Activated naive CD8-positive, alpha-beta T cell treated with anti-CD3 and anti-CD28 coated beads, Interleukin-2, amount 10 ng/mL, durations not matched to agents 7 days and 5 days (primary cell): ENCODE data around the gene AZU1. TPM values are rescaled to one million over a fixed set of nuclear protein-coding genes. Genes with fewer than 3 reads are reported as not detected.
"Not testable (repeated sequence)": the region's sequence is repeated elsewhere in the genome, so short reads cannot be mapped to it uniquely, and the experiment has no call there.

Experiments
- ATAC-seq: fragments of 150-1000 bp; cut with Tn5 transposase; one replicate; pipeline ENCODE4 v1.10.0; 2021; ENCODE audit warnings: low read depth, moderate library complexity
- POLR2A ChIA-PET: fragments of 350-600 bp; sonication (Branson Sonifier 250); formaldehyde crosslinking; loops from one replicate; lab custom pipeline; 2021; ENCODE audit warnings: antibody characterized with exemption; lab: Charles Lee
- DNase-seq: peaks from one replicate; pipeline ENCODE4 v3.0.0; 2021
- H3K27ac Mint-ChIP-seq: one replicate; pipeline ENCODE4 v1.8.0; 2022; ENCODE audit warnings: mild to moderate bottlenecking, mixed read lengths
- H3K27me3 Mint-ChIP-seq: one replicate; pipeline ENCODE4 v1.8.0; 2022; ENCODE audit warnings: mild to moderate bottlenecking, moderate library complexity, mixed read lengths
- H3K36me3 Mint-ChIP-seq: one replicate; pipeline ENCODE4 v1.8.0; 2021; ENCODE audit warnings: mild to moderate bottlenecking, mixed read lengths
- H3K4me1 Mint-ChIP-seq: one replicate; pipeline ENCODE4 v1.8.0; 2021; ENCODE audit warnings: mixed read lengths
- H3K4me3 Mint-ChIP-seq: one replicate; pipeline ENCODE4 v1.8.0; 2022; ENCODE audit warnings: mild to moderate bottlenecking, moderate library complexity, mixed read lengths
- H3K9me3 Mint-ChIP-seq: one replicate; pipeline ENCODE4 v1.8.0; 2021; ENCODE audit warnings: mixed read lengths
- microRNA-seq: library from miRNA; unstranded; fragments of <30 nt; microRNA quantifications from one replicate; pipeline ENCODE4 v1.2.0, GENCODE V29; 2022
- total RNA-seq, 2 experiments: library from RNA; stranded (reverse); gene quantifications; one replicate each; pipeline ENCODE4 v1.2.3, GENCODE V29; 2021

AZU1 gene
- total RNA-seq, 2 experiments from 2014 or later: 0.25 TPM; not detected in 1

GRCh38 chr19:876780-877314 lies 49.2 kb downstream of the AZU1 start:
- Mint-ChIP-seq H3K36me3 (peaks cover 3% of the 10 kb centered on the region), H3K27me3 (no peaks in the 10 kb centered on the region), H3K27ac (no peak overlapping the region), H3K4me3 (no peak overlapping the region), H3K9me3 (no peaks in the 10 kb centered on the region), H3K4me1 (peaks cover 5% of the 10 kb centered on the region)
- DNase-seq (no peak), ATAC-seq (no peak)
- POLR2A ChIA-PET: no interaction called here

GRCh38 chr19:877992-878660 lies 50.5 kb downstream of the AZU1 start:
- not testable (repeated sequence) for H3K27ac Mint-ChIP-seq, H3K9me3 Mint-ChIP-seq, H3K27me3 Mint-ChIP-seq, H3K36me3 Mint-ChIP-seq, ATAC-seq, H3K4me3 Mint-ChIP-seq, H3K4me1 Mint-ChIP-seq, DNase-seq
- POLR2A ChIA-PET: interaction anchor here (1.1 to 1.5 kb wide), 2 partner anchors 29 to 31 kb away, joined by 3 to 4 read pairs; no protein-coding TSS in a partner anchor

GRCh38 chr19:878751-879561 lies 51.3 kb downstream of the AZU1 start:
- not testable (repeated sequence) for H3K27me3 Mint-ChIP-seq, H3K4me3 Mint-ChIP-seq, DNase-seq, H3K9me3 Mint-ChIP-seq, ATAC-seq, H3K36me3 Mint-ChIP-seq, H3K4me1 Mint-ChIP-seq
- POLR2A ChIA-PET: interaction anchor here (0.6 to 1.5 kb wide), 3 partner anchors 28 to 195 kb away, joined by 3 to 4 read pairs (median 3); no protein-coding TSS in a partner anchor
- peak overlapping the region; percentile 52 for H3K27ac Mint-ChIP-seq

- Mint-ChIP-seq H3K27ac (no peak overlapping the region), H3K4me1 (no peaks in the 10 kb centered on the region), H3K4me3 (no peak overlapping the region), H3K36me3 (peaks cover 5% of the 10 kb centered on the region), H3K9me3 (no peaks in the 10 kb centered on the region), H3K27me3 (no peaks in the 10 kb centered on the region)
- ATAC-seq (no peak), DNase-seq (no peak)
- POLR2A ChIA-PET: no interaction called here
These were observed 52.2 kb downstream of the AZU1 start for GRCh38 chr19:879711-880438.

Small RNA genes within 50 kb of the gene (microRNA-seq; reads per million reads assigned to microRNA genes)
- gene MIR3187 (40.0 reads per million, percentile 42 among the genes with 10 or more reads in this experiment), gene MIR4745 (9.1 reads per million, percentile 12 among the genes with 10 or more reads in this experiment)

Other genes with a start within 250 kb of the AZU1 start
- gene HCN2, start 238.0 kb upstream of the AZU1 start, total RNA-seq: 1 to 10 TPM; 1.0 to 1.2 TPM
- gene POLRMT, start 194.3 kb upstream of the AZU1 start, total RNA-seq: 10 to 100 TPM; 63.2 to 65.1 TPM
- 1 to 10 TPM in 1 of 2 experiments, under 1 TPM in 1; 0.72 to 1.1 TPM for gene FGF22, start 188.0 kb upstream of the AZU1 start, total RNA-seq
- gene RNF126, start 164.6 kb upstream of the AZU1 start, total RNA-seq: 10 to 100 TPM; 79.0 to 84.8 TPM
- 1 to 10 TPM; 2.6 to 2.9 TPM for gene FSTL3, start 151.4 kb upstream of the AZU1 start, total RNA-seq
- not detected for gene PRSS57, start 132.4 kb upstream of the AZU1 start, total RNA-seq
- not detected for gene PALM, start 118.9 kb upstream of the AZU1 start, total RNA-seq
- not detected for gene MISP, start 76.7 kb upstream of the AZU1 start, total RNA-seq
- 100 to 1,000 TPM; 400 to 411 TPM for gene PTBP1, start 30.4 kb upstream of the AZU1 start, total RNA-seq
- not detected for gene PLPPR3, start 5.9 kb upstream of the AZU1 start, total RNA-seq
- not detected for gene PRTN3, start 13.2 kb downstream of the AZU1 start, total RNA-seq
- not detected for gene ELANE, start 24.5 kb downstream of the AZU1 start, total RNA-seq
- 1 to 10 TPM; 4.4 to 5.5 TPM for gene CFD, start 31.8 kb downstream of the AZU1 start, total RNA-seq
- gene MED16, start 65.3 kb downstream of the AZU1 start, total RNA-seq: 10 to 100 TPM; 53.6 to 72.7 TPM
- gene RNU6-9, start 65.6 kb downstream of the AZU1 start, total RNA-seq: not detected
- 100 to 1,000 TPM; 108 to 113 TPM for gene R3HDM4, start 85.4 kb downstream of the AZU1 start, total RNA-seq
- gene KISS1R, start 89.5 kb downstream of the AZU1 start, total RNA-seq: 1 to 10 TPM; 2.9 to 3.1 TPM
- 10 to 100 TPM; 28.7 to 33.2 TPM for gene ARID3A, start 98.2 kb downstream of the AZU1 start, total RNA-seq
- 10 to 100 TPM; 45.1 to 54.3 TPM for gene WDR18, start 156.5 kb downstream of the AZU1 start, total RNA-seq
- gene GRIN3B, start 172.6 kb downstream of the AZU1 start, total RNA-seq: not detected
- 100 to 1,000 TPM; 231 to 235 TPM for gene TMEM259, start 193.3 kb downstream of the AZU1 start, total RNA-seq
- not detected for gene RNU6-2, start 193.7 kb downstream of the AZU1 start, total RNA-seq
- 100 to 1,000 TPM; 340 to 353 TPM for gene CNN2, start 198.8 kb downstream of the AZU1 start, total RNA-seq
- 100 to 1,000 TPM; 145 to 146 TPM for gene ABCA7, start 212.3 kb downstream of the AZU1 start, total RNA-seq
- gene ARHGAP45, start 239.3 kb downstream of the AZU1 start, total RNA-seq: 100 to 1,000 TPM; 576 to 581 TPM